HepG2 (cell line): ENCODE measurements around the gene SNX6. TPM values are rescaled to one million over a fixed set of nuclear protein-coding genes. Genes with fewer than 3 reads are reported as not detected.
"Not testable (repeated sequence)": the region's sequence is repeated elsewhere in the genome, so short reads cannot be mapped to it uniquely, and the experiment has no call there.

ENCODE experiments used
- ATAC-seq: fragments of 200-7000 bp; cut with Tn5 transposase; 3 replicates; pipeline ENCODE4 v1.9.1; 2020; ENCODE audit warnings: mild to moderate bottlenecking, moderate library complexity
- BruUV-seq: library from RNA; stranded (reverse); fragments of 400-500 nt; replicated peaks from 2 replicates; lab custom pipeline; 2021; lab: Mats Ljungman, UMichigan
- CTCF ChIA-PET: fragments of 300-600 bp; formaldehyde crosslinking; extraction: SDS; loops from one replicate; lab custom pipeline; 2021; ENCODE audit warnings: low total read pairs, inconsistent platforms, low intra/inter-chr PET ratio; lab: Yijun Ruan, JAX
- POLR2A ChIA-PET: fragments of 350-600 bp; sonication (Branson Sonifier 250); formaldehyde crosslinking; loops from one replicate; lab custom pipeline; 2020; ENCODE audit warnings: antibody characterized with exemption, inconsistent platforms; lab: Yijun Ruan, JAX
- DNase-seq: peaks from one replicate; pipeline ENCODE4 v3.0.0-alpha.2; 2015; ENCODE audit warnings: low spot score
- FAIRE-seq: peaks from 3 replicates; lab custom pipeline; 2011; peaks lifted over from hg19 to GRCh38; lab: Jason Lieb, UNC
- H2AFZ ChIP-seq: one replicate; pipeline ENCODE4 v1.6.1; 2011; ENCODE audit warnings: low read length, inconsistent platforms
- H3K27ac ChIP-seq: fragments of 300-600 bp; 3 replicates; pipeline ENCODE4 v1.8.0; 2011; ENCODE audit warnings: mixed run types, mild to moderate bottlenecking, mixed read lengths, low read length, inconsistent platforms; ENCODE audit not compliant: insufficient read depth; ENCODE audit errors: extremely low read length
- H3K27me3 ChIP-seq, 2 experiments: fragments of 200-600 bp in 1 of 2; 2 replicates in 1 of 2; 3 replicates in 1 of 2; pipeline versions ENCODE4 v1.6.0 to v1.8.0; 2011; ENCODE audit warnings: low read length in 2 of 2, mild to moderate bottlenecking in 2 of 2, moderate library complexity in 2 of 2, inconsistent platforms in 1 of 2; ENCODE audit not compliant: insufficient read depth in 2 of 2, control insufficient read depth in 1 of 2
- H3K36me3 ChIP-seq, 2 experiments: fragments of 200-600 bp in 1 of 2; replicated peaks in 1 of 2; 2 replicates in 1 of 2; 3 replicates in 1 of 2; pipeline versions ENCODE4 v1.5.1 to v1.8.0; 2011; ENCODE audit warnings: low read length in 2 of 2, inconsistent platforms in 1 of 2; ENCODE audit not compliant: insufficient read depth in 2 of 2, control insufficient read depth in 1 of 2
- H3K4me1 ChIP-seq: 2 replicates; pipeline ENCODE4 v1.5.1; 2012; ENCODE audit warnings: low read length, inconsistent platforms; ENCODE audit not compliant: insufficient read depth
- H3K4me2 ChIP-seq: 2 replicates; pipeline ENCODE4 v1.6.0; 2011; ENCODE audit warnings: low read depth, low read length, inconsistent platforms
- H3K4me3 ChIP-seq, 3 experiments: fragments of 200-600 bp in 1 of 3; sonication (generic), shearing (Covaris generic) in 1 of 3; replicated peaks in 1 of 3; 2 replicates each; pipeline ENCODE4 v1.5.1; 2011 to 2016; ENCODE audit warnings: low read length in 3 of 3, inconsistent platforms in 2 of 3, low read depth in 2 of 3, mild to moderate bottlenecking in 2 of 3, control low read depth in 1 of 3, mixed read lengths in 1 of 3; ENCODE audit not compliant: insufficient read depth in 1 of 3
- H3K79me2 ChIP-seq: one replicate; pipeline ENCODE4 v1.6.1; 2011; ENCODE audit warnings: low read length, inconsistent platforms; ENCODE audit not compliant: insufficient read depth
- H3K9ac ChIP-seq: 2 replicates; pipeline ENCODE4 v1.6.0; 2011; ENCODE audit warnings: mild to moderate bottlenecking, low read depth, low read length, inconsistent platforms; ENCODE audit not compliant: insufficient read depth
- H3K9me3 ChIP-seq: 2 replicates; pipeline ENCODE4 v1.5.1; 2012; ENCODE audit warnings: mild to moderate bottlenecking, low read length
- H4K20me1 ChIP-seq: 2 replicates; pipeline ENCODE4 v1.6.0; 2011; ENCODE audit warnings: inconsistent platforms, mild to moderate bottlenecking, low read length, moderate library complexity; ENCODE audit not compliant: insufficient read depth
- AGO1 ChIP-seq: fragments of 200-400 bp; formaldehyde crosslinking; IDR thresholded peaks from 2 replicates; pipeline ENCODE4 v1.6.1; 2017; ENCODE audit warnings: mild to moderate bottlenecking, low read depth, low read length, moderate library complexity; ENCODE audit not compliant: poor library complexity, severe bottlenecking
- GATA4 ChIP-seq: sonication (generic); IDR thresholded peaks from 2 replicates; pipeline ENCODE4 v1.6.1; 2016; ENCODE audit warnings: antibody characterized with exemption, low read depth, borderline replicate concordance
- PLRG1 ChIP-seq: fragments of 450-650 bp; conservative IDR thresholded peaks from 2 replicates; pipeline ENCODE4 v1.6.1; 2016
- RBM22 ChIP-seq: fragments of 200-400 bp; formaldehyde crosslinking; optimal IDR thresholded peaks from 2 replicates; pipeline ENCODE3; 2017; ENCODE audit warnings: mild to moderate bottlenecking, low read length, moderate library complexity
- SMC3 ChIP-seq: IDR thresholded peaks from 2 replicates; pipeline ENCODE4 v1.6.1; 2011; ENCODE audit warnings: low read length, improper control_type of control experiment
- STAG1 ChIP-seq: sonication (generic); formaldehyde crosslinking; IDR thresholded peaks from 2 replicates; pipeline ENCODE4 v1.4.0; 2020; ENCODE audit warnings: missing genetic modification reagents
- ZMYM2 ChIP-seq: sonication (generic); formaldehyde crosslinking; IDR thresholded peaks from 2 replicates; pipeline ENCODE4 v1.8.0; 2022; ENCODE audit warnings: mild to moderate bottlenecking, missing genetic modification reagents
- WGBS: methylation state at CpG from one replicate; pipeline ENCODE4 v1.1.6; 2017; ENCODE audit warnings: low lambda C conversion rate; 5-methylcytosine and 5-hydroxymethylcytosine counted together
- in situ Hi-C: cut with HindIII; loops from 2 replicates; pipeline ENCODE4 v1.10.0; 2017; ENCODE audit warnings: low pct_unique_long_range_greater_than_20kb; ENCODE audit not compliant: extremely low pct_ligation_motif_present
- intact Hi-C: fragments of 100-400 bp; cut with micrococcal nuclease; formaldehyde crosslinking; loops from one replicate; pipeline ENCODE4 v1.10.0; 2022; ENCODE audit not compliant: unreplicated experiment
- polyA plus RNA-seq, 8 experiments: library from polyadenylated mRNA; depleted of rRNA in 3 of 8; stranded (reverse) in 7 of 8; unstranded in 1 of 8; fragments of >200 nt; fragmentation: Illumina TruSeq in 4 of 8; extraction: Trizol in 4 of 8; gene quantifications; 2 replicates each; pipeline versions ENCODE4 v1.2.1 to v1.2.3, GENCODE V29; 2011 to 2016; ENCODE audit warnings: low read depth in 4 of 8, missing spikeins in 1 of 8, mixed read lengths in 1 of 8; ENCODE audit not compliant: insufficient read depth in 1 of 8
- total RNA-seq, 5 experiments: library from RNA; depleted of rRNA; stranded (reverse); fragments of >200 nt; fragmentation: Illumina TruSeq; extraction: Trizol; gene quantifications; 2 replicates each; pipeline ENCODE4 v1.2.3, GENCODE V29; 2016; ENCODE audit warnings: low read depth in 1 of 5
- TF ChIP-seq, protein P1 (sequence below): sonication (generic); formaldehyde crosslinking; IDR thresholded peaks from 2 replicates; pipeline ENCODE4 v1.5.0; 2020; ENCODE audit warnings: mild to moderate bottlenecking, missing genetic modification reagents, moderate library complexity
- TF ChIP-seq, protein P2 (sequence below): sonication (generic); formaldehyde crosslinking; IDR thresholded peaks from 2 replicates; pipeline ENCODE4 v1.5.1; 2020; ENCODE audit warnings: mild to moderate bottlenecking, missing genetic modification reagents
- TF ChIP-seq, protein P3 (sequence below): sonication (generic); formaldehyde crosslinking; IDR thresholded peaks from 2 replicates; pipeline ENCODE4 v1.4.0; 2020; ENCODE audit warnings: mild to moderate bottlenecking, missing genetic modification reagents

The SNX6 gene
- total and polyA plus RNA-seq, 2 of the 13 experiments (the other 11 are each of a cell fraction or from before 2014, with no cell fraction given) = 92.3 to 169 TPM

DNA sequence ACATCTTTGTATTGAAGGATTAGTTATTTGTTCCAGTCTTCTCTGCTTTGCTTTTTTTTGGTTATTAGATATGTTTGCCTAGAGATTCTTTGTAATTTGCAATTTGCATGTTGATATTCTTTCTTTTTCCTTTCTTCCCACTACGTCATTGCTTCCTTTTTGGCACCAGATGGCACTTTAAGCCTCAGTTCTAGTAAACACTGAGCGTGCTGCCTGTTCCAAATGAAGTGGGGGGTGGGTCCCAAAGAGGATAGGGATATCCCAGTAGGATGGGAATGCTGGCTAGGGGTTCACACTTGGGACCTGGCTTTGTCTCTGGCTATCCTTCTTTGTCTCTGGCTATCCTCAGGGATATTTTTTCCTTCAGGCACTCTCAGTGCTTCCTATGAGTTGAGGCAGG is 107.5 kb downstream of the SNX6 start:
- CTCF ChIA-PET = no interaction called here
- Histone ChIP-seq H3K27ac (no peak overlapping the region), H3K27me3 (no peaks in the 10 kb centered on the region), H4K20me1 (no peaks in the 10 kb centered on the region), H3K4me1 (peaks cover 6% of the 10 kb centered on the region; the same call in 1 of the 2 replicates), H3K79me2 (no peaks in the 10 kb centered on the region), H3K36me3 (peaks cover 51 to 86% of the 10 kb centered on the region in 2 experiments)
- POLR2A ChIA-PET = interaction anchor here (1.0 kb wide), 1 partner anchor 16 kb away, joined by 3 read pairs; no protein-coding TSS in a partner anchor
- WGBS = 96% methylated on average over 2 of the region's 2 CpGs
- FAIRE-seq (no peak), DNase-seq (no peak)
- intact Hi-C loops = no loop called here
- TF ChIP-seq AGO1 = no peak
- peak; percentile 75 for TF ChIP-seq RBM22
- peak; percentile 32 for TF ChIP-seq STAG1 (CRISPR knock-in tag)
- no peak for TF ChIP-seq GATA4
- TF ChIP-seq ZMYM2 (CRISPR knock-in tag) = no peak
- TF ChIP-seq SMC3 = 0 out of 2 replicates have a peak, but pooled peaks have one; percentile 1
- TF ChIP-seq, protein P1, sequence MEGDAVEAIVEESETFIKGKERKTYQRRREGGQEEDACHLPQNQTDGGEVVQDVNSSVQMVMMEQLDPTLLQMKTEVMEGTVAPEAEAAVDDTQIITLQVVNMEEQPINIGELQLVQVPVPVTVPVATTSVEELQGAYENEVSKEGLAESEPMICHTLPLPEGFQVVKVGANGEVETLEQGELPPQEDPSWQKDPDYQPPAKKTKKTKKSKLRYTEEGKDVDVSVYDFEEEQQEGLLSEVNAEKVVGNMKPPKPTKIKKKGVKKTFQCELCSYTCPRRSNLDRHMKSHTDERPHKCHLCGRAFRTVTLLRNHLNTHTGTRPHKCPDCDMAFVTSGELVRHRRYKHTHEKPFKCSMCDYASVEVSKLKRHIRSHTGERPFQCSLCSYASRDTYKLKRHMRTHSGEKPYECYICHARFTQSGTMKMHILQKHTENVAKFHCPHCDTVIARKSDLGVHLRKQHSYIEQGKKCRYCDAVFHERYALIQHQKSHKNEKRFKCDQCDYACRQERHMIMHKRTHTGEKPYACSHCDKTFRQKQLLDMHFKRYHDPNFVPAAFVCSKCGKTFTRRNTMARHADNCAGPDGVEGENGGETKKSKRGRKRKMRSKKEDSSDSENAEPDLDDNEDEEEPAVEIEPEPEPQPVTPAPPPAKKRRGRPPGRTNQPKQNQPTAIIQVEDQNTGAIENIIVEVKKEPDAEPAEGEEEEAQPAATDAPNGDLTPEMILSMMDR (CRISPR knock-in tag) = peak; percentile 34
- TF ChIP-seq PLRG1 = 0 out of 2 replicates have a peak, but pooled peaks have one; percentile 66
- TF ChIP-seq, protein P2, sequence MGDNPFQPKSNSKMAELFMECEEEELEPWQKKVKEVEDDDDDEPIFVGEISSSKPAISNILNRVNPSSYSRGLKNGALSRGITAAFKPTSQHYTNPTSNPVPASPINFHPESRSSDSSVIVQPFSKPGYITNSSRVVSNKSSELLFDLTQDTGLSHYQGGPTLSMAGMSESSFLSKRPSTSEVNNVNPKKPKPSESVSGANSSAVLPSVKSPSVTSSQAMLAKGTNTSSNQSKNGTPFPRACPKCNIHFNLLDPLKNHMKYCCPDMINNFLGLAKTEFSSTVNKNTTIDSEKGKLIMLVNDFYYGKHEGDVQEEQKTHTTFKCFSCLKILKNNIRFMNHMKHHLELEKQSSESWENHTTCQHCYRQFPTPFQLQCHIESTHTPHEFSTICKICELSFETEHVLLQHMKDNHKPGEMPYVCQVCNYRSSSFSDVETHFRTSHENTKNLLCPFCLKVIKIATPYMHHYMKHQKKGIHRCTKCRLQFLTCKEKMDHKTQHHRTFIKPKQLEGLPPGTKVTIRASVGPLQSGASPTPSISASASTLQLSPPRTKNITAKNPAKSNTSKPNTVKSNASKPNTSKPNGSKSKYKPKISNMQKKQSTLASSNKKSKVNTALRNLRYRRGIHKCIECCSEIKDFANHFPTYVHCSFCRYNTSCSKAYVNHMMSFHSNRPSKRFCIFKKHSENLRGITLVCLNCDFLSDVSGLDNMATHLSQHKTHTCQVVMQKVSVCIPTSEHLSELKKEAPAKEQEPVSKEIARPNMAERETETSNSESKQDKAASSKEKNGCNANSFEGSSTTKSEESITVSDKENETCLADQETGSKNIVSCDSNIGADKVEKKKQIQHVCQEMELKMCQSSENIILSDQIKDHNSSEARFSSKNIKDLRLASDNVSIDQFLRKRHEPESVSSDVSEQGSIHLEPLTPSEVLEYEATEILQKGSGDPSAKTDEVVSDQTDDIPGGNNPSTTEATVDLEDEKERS (CRISPR knock-in tag) = no peak
- TF ChIP-seq, protein P3, sequence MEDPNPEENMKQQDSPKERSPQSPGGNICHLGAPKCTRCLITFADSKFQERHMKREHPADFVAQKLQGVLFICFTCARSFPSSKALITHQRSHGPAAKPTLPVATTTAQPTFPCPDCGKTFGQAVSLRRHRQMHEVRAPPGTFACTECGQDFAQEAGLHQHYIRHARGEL (CRISPR knock-in tag) = no peak
- TF ChIP-seq, all 625 proteins: peak for 5
- H3K9ac ChIP-seq = no peak overlapping the region
- no peaks in the 10 kb centered on the region for H3K9me3 ChIP-seq
- no peak overlapping the region for H3K4me2 ChIP-seq
- in situ Hi-C loops = no loop called here
- H2AFZ ChIP-seq = no peak overlapping the region
- no peak for ATAC-seq
- no TSS peak for BruUV-seq
- H3K4me3 ChIP-seq = no peak overlapping the region

DNA sequence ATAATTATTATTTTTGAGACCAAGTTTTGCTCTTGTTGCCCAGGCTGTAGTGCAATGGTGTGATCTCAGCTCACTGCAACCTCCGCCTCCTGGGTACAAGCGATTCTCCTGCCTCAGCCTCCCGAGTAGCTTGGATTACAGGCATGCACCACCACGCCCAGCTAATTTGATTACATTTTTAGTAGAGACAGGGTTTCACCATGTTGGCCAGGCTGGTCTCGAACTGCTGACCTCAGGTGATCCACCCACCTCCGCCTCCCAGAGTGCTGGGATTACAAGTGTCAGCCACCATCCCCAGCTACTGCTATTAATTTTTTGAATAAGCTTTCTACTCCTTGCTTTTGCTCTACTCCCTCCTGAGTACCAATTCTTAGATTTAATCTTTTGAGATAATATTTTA is 108.9 kb downstream of the SNX6 start:
- CTCF ChIA-PET, in situ Hi-C loops: not testable (repeated sequence)

More for the DNA sequence above, 108.9 kb downstream of the SNX6 start:
- H3K4me2 ChIP-seq, intact Hi-C loops, H3K79me2 ChIP-seq, H3K4me3 ChIP-seq, H4K20me1 ChIP-seq, H3K9ac ChIP-seq, FAIRE-seq, BruUV-seq, H3K27ac ChIP-seq, H3K9me3 ChIP-seq, H2AFZ ChIP-seq, DNase-seq, ATAC-seq, H3K4me1 ChIP-seq, H3K27me3 ChIP-seq: not testable (repeated sequence)
- POLR2A ChIA-PET = interaction anchor here (1.2 to 1.5 kb wide), 2 partner anchors 15 to 59 kb away, joined by 3 read pairs; partner anchors contain the start of gene SPTSSA
- WGBS = 99% methylated on average over 6 of the region's 6 CpGs
- peaks cover 45 to 82% of the 10 kb centered on the region in 2 experiments for H3K36me3 ChIP-seq
